H9 (cell line): Measurements from ENCODE around the gene NDNF. TPM values are rescaled to one million over a fixed set of nuclear protein-coding genes. Genes with fewer than 3 reads are reported as not detected.

Experiments
- DNase-seq: peaks from one replicate; pipeline ENCODE4 v3.0.0-alpha.2; 2017
- H2AFZ ChIP-seq: one replicate; pipeline ENCODE4 v1.6.1; 2013; ENCODE audit warnings: mild to moderate bottlenecking, low read length, control low read depth, moderate library complexity
- H2AK5ac ChIP-seq: 2 replicates; pipeline ENCODE4 v1.6.1; 2013; ENCODE audit warnings: low read length, control low read depth, mixed read lengths; ENCODE audit not compliant: insufficient read length
- H2BK120ac ChIP-seq: one replicate; pipeline ENCODE4 v1.6.1; 2013; ENCODE audit warnings: low read depth, mild to moderate bottlenecking, low read length, control low read depth, inconsistent platforms; ENCODE audit not compliant: poor library complexity, severe bottlenecking
- H2BK12ac ChIP-seq: 2 replicates; pipeline ENCODE4 v1.6.1; 2013; ENCODE audit warnings: low read length, control low read depth, mixed read lengths, low read depth; ENCODE audit not compliant: insufficient read length
- H2BK15ac ChIP-seq: 2 replicates; pipeline ENCODE4 v1.6.1; 2013; ENCODE audit warnings: low read depth, low read length, control low read depth
- H2BK20ac ChIP-seq: one replicate; pipeline ENCODE4 v1.6.1; 2013; ENCODE audit warnings: low read depth, mild to moderate bottlenecking, low read length, control low read depth, inconsistent platforms; ENCODE audit not compliant: poor library complexity, severe bottlenecking
- H2BK5ac ChIP-seq: 2 replicates; pipeline ENCODE4 v1.6.1; 2013; ENCODE audit warnings: low read length, control low read depth, mixed read lengths; ENCODE audit not compliant: insufficient read length
- H3K14ac ChIP-seq: 2 replicates; pipeline ENCODE4 v1.6.1; 2013; ENCODE audit warnings: low read length, control low read depth; ENCODE audit not compliant: insufficient read depth
- H3K18ac ChIP-seq: 2 replicates; pipeline ENCODE4 v1.6.1; 2013; ENCODE audit warnings: low read depth, mild to moderate bottlenecking, mixed read lengths, low read length, control low read depth; ENCODE audit not compliant: insufficient read length
- H3K23ac ChIP-seq: 2 replicates; pipeline ENCODE4 v1.6.1; 2013; ENCODE audit warnings: low read length, control low read depth, mixed read lengths, low read depth; ENCODE audit not compliant: insufficient read length
- H3K23me2 ChIP-seq: 2 replicates; pipeline ENCODE4 v1.6.1; 2013; ENCODE audit warnings: low read depth, mild to moderate bottlenecking, mixed read lengths, low read length, control low read depth; ENCODE audit not compliant: insufficient read length, poor library complexity, severe bottlenecking
- H3K27ac ChIP-seq: 2 replicates; pipeline ENCODE4 v1.5.1; 2013; ENCODE audit warnings: low read length, control low read depth, mixed read lengths, low read depth; ENCODE audit not compliant: insufficient read length
- H3K27me3 ChIP-seq: 2 replicates; pipeline ENCODE4 v1.6.1; 2013; ENCODE audit warnings: low read length, control low read depth, inconsistent platforms; ENCODE audit not compliant: insufficient read depth
- H3K4ac ChIP-seq: 2 replicates; pipeline ENCODE4 v1.6.1; 2013; ENCODE audit warnings: low read depth, mild to moderate bottlenecking, control low read depth, inconsistent platforms, low read length, moderate library complexity
- H3K4me1 ChIP-seq: 2 replicates; pipeline ENCODE4 v1.6.1; 2013; ENCODE audit warnings: low read length, control low read depth, inconsistent platforms; ENCODE audit not compliant: insufficient read depth
- H3K4me2 ChIP-seq: 2 replicates; pipeline ENCODE4 v1.6.1; 2013; ENCODE audit warnings: low read length, control low read depth, mixed read lengths; ENCODE audit not compliant: insufficient read length, insufficient read depth
- H3K56ac ChIP-seq: 2 replicates; pipeline ENCODE4 v1.6.1; 2013; ENCODE audit warnings: low read depth, mild to moderate bottlenecking, mixed read lengths, low read length, control low read depth; ENCODE audit not compliant: insufficient read length
- H3K79me1 ChIP-seq: 2 replicates; pipeline ENCODE4 v1.6.1; 2013; ENCODE audit warnings: low read depth, mild to moderate bottlenecking, moderate library complexity, low read length, control low read depth, inconsistent platforms; ENCODE audit not compliant: insufficient read depth, poor library complexity, severe bottlenecking
- H3K79me2 ChIP-seq: 2 replicates; pipeline ENCODE4 v1.6.1; 2013; ENCODE audit warnings: low read length, control low read depth, inconsistent platforms; ENCODE audit not compliant: insufficient read depth
- H3K9ac ChIP-seq: 2 replicates; pipeline ENCODE4 v1.6.1; 2013; ENCODE audit warnings: low read length, control low read depth, mixed read lengths; ENCODE audit not compliant: insufficient read length; ENCODE audit errors: extremely low read depth
- H3K9me3 ChIP-seq: one replicate; pipeline ENCODE4 v1.6.1; 2013; ENCODE audit warnings: low read depth, low read length, inconsistent platforms; ENCODE audit not compliant: control insufficient read depth
- H3T11ph ChIP-seq: one replicate; pipeline ENCODE4 v1.6.1; 2013; ENCODE audit warnings: mild to moderate bottlenecking, low read length, control low read depth, inconsistent platforms
- H4K20me1 ChIP-seq: one replicate; pipeline ENCODE4 v1.6.1; 2013; ENCODE audit not compliant: control insufficient read depth, insufficient read length, insufficient read depth
- H4K5ac ChIP-seq: 2 replicates; pipeline ENCODE4 v1.6.1; 2013; ENCODE audit warnings: low read depth, mild to moderate bottlenecking, mixed read lengths, low read length, control low read depth; ENCODE audit not compliant: insufficient read length
- H4K8ac ChIP-seq: replicated peaks from 2 replicates; pipeline ENCODE4 v1.6.1; 2013; ENCODE audit warnings: low read length, control low read depth, mixed read lengths, low read depth; ENCODE audit not compliant: insufficient read length
- H4K91ac ChIP-seq: 2 replicates; pipeline ENCODE4 v1.6.1; 2013; ENCODE audit warnings: low read depth, mild to moderate bottlenecking, moderate library complexity, mixed read lengths, low read length, control low read depth; ENCODE audit not compliant: insufficient read length
- H3K27ac Mint-ChIP-seq, 3 experiments: 2 replicates in 2 of 3; 3 replicates in 1 of 3; pipeline ENCODE4 v1.8.0; 2020 to 2021; ENCODE audit warnings: mixed read lengths in 3 of 3, mild to moderate bottlenecking in 1 of 3, moderate library complexity in 1 of 3
- H3K27me3 Mint-ChIP-seq: 2 replicates; pipeline ENCODE4 v1.8.0; 2021; ENCODE audit warnings: low read depth, mild to moderate bottlenecking, moderate library complexity, mixed read lengths
- H3K36me3 Mint-ChIP-seq, 3 experiments: 2 replicates in 2 of 3; 3 replicates in 1 of 3; pipeline ENCODE4 v1.8.0; 2020 to 2021; ENCODE audit warnings: low read depth in 3 of 3, mixed read lengths in 3 of 3; ENCODE audit not compliant: insufficient read depth in 1 of 3
- H3K4me1 Mint-ChIP-seq, 2 experiments: 2 replicates each; pipeline ENCODE4 v1.8.0; 2020; ENCODE audit warnings: mixed read lengths in 2 of 2
- H3K4me3 Mint-ChIP-seq, 2 experiments: 2 replicates in 1 of 2; 3 replicates in 1 of 2; pipeline ENCODE4 v1.8.0; 2020 to 2021; ENCODE audit warnings: mild to moderate bottlenecking in 2 of 2, mixed read lengths in 2 of 2, moderate library complexity in 1 of 2
- H3K9me3 Mint-ChIP-seq, 2 experiments: 2 replicates in 1 of 2; 3 replicates in 1 of 2; pipeline ENCODE4 v1.8.0; 2020; ENCODE audit warnings: mild to moderate bottlenecking in 2 of 2, mixed read lengths in 2 of 2, moderate library complexity in 1 of 2
- WGBS: extraction: QIAGEN DNeasy Blood & Tissue Kit; methylation state at CpG from one replicate; pipeline ENCODE4 v1.1.7; 2013; ENCODE audit warnings: missing lambda C conversion rate, low lambda C conversion rate, mixed read lengths; ENCODE audit not compliant: insufficient read length; ENCODE audit errors: extremely low coverage; 5-methylcytosine and 5-hydroxymethylcytosine counted together
- total RNA-seq: library from RNA; stranded (reverse); gene quantifications from 2 replicates; pipeline ENCODE4 v1.2.1, GENCODE V29; 2021
- TF ChIP-seq, protein P1 (sequence below): fragments of 200-600 bp; sonication (generic); conservative IDR thresholded peaks from 3 replicates; pipeline ENCODE4 v1.8.0; 2021; ENCODE audit warnings: antibody characterized with exemption, mild to moderate bottlenecking

Gene NDNF
- total RNA-seq, 1 experiment from 2014 or later = 0.17 TPM

DNA sequence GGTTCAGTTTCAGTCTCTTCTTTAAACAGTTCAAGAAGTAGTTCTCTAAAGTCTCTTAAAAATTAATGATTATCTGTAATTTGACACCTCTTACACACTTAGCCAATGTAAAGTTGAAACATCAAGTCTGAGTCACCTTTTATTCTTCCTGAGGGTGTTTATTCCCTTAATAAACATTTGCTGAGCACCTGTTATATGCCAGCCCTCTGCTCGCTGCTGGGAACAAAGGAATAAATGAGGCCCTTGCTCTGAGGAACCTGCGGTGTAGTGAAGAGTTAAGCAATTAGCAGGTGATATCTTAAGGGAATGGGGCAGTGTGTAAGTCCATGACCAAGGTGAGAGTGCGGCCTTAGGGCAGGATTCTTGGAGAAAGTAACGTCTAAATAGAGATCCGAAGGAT, 5.2 kb upstream of the NDNF start:
- TF ChIP-seq, protein P1, sequence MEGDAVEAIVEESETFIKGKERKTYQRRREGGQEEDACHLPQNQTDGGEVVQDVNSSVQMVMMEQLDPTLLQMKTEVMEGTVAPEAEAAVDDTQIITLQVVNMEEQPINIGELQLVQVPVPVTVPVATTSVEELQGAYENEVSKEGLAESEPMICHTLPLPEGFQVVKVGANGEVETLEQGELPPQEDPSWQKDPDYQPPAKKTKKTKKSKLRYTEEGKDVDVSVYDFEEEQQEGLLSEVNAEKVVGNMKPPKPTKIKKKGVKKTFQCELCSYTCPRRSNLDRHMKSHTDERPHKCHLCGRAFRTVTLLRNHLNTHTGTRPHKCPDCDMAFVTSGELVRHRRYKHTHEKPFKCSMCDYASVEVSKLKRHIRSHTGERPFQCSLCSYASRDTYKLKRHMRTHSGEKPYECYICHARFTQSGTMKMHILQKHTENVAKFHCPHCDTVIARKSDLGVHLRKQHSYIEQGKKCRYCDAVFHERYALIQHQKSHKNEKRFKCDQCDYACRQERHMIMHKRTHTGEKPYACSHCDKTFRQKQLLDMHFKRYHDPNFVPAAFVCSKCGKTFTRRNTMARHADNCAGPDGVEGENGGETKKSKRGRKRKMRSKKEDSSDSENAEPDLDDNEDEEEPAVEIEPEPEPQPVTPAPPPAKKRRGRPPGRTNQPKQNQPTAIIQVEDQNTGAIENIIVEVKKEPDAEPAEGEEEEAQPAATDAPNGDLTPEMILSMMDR = no peak
- Histone ChIP-seq H2BK5ac (no peak overlapping the region), H4K8ac (no peak overlapping the region), H2BK20ac (no peak overlapping the region), H3K4ac (no peak overlapping the region), H2AFZ (no peak overlapping the region), H3K9me3 (no peaks in the 10 kb centered on the region), H3K79me1 (no peaks in the 10 kb centered on the region), H2AK5ac (no peak overlapping the region), H3K27ac (no peak overlapping the region), H3K14ac (no peak overlapping the region), H3K56ac (no peak overlapping the region), H3K23me2 (peaks cover 4% of the 10 kb centered on the region), H3K9ac (no peak overlapping the region), H3K79me2 (no peaks in the 10 kb centered on the region), H4K5ac (no peak overlapping the region), H2BK15ac (no peak overlapping the region), H4K20me1 (no peaks in the 10 kb centered on the region), H3K18ac (no peak overlapping the region), H3K4me2 (no peak overlapping the region), H3K4me1 (peaks cover 7% of the 10 kb centered on the region), H4K91ac (no peak overlapping the region), H3K27me3 (no peaks in the 10 kb centered on the region; the same call in 1 of the 2 replicates), H2BK120ac (no peak overlapping the region), H3T11ph (no peak overlapping the region), H2BK12ac (no peak overlapping the region), H3K23ac (no peak overlapping the region)
- Mint-ChIP-seq H3K9me3 (no peaks in the 10 kb centered on the region), H3K36me3 (no peaks in the 10 kb centered on the region), H3K27ac (no peak overlapping the region), H3K27me3 (peaks cover 32% of the 10 kb centered on the region), H3K4me3 (no peak overlapping the region), H3K4me1 (peaks cover 23 to 24% of the 10 kb centered on the region in 2 experiments)
- no peak for DNase-seq
- no CpG with 5 or more reads among the region's 5 CpGs for WGBS
